Ovary (tissue), 1 donor: ENCODE data around the gene MMP28.

Experiments
- EP300 ChIP-seq: sonication (generic); formaldehyde crosslinking; IDR thresholded peaks from one replicate; pipeline ENCODE4 v1.6.1; 2017; ENCODE audit warnings: antibody characterized with exemption
- POLR2A ChIP-seq: fragments of 450-650 bp; IDR thresholded peaks from one replicate; pipeline ENCODE4 v1.6.1; 2017; ENCODE audit warnings: antibody characterized with exemption, mild to moderate bottlenecking, moderate library complexity

DNA sequence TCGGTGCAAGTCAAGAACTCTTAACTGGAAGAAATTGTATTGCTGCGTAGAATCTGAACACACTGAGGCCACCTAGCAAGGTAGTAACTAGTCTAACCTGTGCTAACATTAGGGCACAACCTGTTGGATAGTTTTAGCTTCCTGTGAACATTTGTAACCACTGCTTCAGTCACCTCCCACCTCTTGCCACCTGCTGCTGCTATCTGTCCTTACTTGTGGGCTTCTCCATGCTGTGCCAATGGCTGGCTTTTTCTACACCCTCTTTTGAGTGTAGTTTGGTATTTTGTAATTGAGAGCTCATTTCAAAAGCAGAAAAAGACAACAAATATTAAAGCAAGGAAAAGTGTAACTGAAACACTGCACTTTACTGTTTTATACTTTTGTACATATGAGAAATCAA is 71.7 kb downstream of the MMP28 start:
- TF ChIP-seq POLR2A (no peak), EP300 (no peak)
